GM18861 (cell line): ENCODE data around the gene CDC42BPB.
"Not testable (repeated sequence)": the region's sequence is repeated elsewhere in the genome, so short reads cannot be mapped to it uniquely, and the experiment has no call there.

ENCODE experiments used
- ATAC-seq: cut with Tn5 transposase; IDR thresholded peaks from one replicate; pipeline ENCODE4 v1.9.1; 2021; ENCODE audit not compliant: unreplicated experiment

The CDC42BPB gene

DNA sequence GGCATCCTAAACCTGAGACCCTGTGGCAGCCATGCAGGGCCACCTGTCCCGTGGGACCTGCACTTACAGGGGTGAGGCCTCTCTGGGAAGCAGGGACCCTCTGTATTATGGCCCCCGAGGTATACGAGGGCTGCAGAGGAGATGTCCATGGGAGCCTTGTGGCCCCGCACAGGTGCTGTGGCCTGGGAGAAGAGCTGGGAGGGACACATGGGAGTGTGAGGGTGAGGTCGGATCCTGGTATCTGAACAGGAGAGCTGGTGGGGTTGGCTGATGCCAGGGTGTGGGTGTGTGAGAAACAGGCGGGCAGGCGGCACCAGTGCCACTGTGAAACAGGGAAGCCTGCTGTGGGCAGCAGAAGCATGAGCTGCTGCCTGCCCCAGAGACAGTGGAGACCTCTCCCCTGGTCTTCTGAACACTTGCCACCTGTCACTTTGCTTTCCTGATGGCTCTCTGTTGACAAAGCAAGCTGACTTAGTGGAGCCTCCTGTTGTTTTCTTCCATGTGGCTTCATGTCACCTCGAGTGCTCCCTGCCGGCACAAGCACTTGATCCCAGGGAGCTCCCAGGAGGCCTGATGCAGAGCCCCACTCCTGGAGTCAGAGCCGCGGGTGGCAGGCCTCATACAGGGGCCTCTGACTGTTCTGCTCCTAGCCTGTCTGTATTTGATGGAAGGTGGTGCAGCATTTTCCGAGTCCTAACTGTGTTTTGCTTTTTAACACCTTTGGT, 154.7 kb downstream of the CDC42BPB start:
- no peak for ATAC-seq

DNA sequence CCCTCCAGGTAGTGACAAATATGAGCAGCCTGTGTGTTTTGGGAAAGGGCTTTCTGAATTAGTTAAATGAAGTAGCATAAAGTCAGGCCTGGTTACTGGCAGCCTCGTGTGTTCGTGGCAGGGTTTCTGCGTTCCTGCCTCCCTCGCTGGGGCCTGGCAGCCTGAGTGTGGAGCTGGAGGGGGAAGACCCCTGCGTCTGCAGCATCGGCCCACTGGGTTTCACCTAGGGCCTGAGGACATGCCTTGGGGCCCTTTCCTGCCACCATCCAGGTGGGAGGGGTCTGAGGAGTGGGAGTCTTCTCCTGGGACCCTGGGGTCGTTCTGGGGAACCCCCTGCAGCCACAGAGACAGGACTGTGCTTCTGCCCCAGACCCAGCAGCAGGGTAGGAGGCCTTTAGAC, 155.3 kb downstream of the CDC42BPB start:
- ATAC-seq: no peak

DNA sequence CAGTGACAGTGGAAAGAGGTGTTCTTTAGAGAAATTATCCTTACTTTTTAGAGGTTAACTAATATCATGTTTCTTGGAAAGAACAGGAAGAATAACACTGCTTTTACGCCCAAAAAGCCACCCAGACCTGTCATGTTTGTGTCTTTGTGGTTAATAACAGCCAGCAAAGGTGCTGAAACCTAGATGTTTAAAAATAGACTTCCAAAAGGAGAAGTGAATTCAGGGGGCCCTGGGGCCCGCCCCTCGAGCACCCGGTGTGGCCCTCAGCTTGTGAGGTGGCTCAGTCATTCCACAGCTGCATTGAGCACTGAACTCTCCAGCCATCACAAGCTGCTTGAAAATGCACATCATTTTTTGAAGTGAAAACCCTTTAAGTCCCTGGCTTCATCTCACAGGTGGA, 155.7 kb downstream of the CDC42BPB start:
- peak; percentile 56 for ATAC-seq

DNA sequence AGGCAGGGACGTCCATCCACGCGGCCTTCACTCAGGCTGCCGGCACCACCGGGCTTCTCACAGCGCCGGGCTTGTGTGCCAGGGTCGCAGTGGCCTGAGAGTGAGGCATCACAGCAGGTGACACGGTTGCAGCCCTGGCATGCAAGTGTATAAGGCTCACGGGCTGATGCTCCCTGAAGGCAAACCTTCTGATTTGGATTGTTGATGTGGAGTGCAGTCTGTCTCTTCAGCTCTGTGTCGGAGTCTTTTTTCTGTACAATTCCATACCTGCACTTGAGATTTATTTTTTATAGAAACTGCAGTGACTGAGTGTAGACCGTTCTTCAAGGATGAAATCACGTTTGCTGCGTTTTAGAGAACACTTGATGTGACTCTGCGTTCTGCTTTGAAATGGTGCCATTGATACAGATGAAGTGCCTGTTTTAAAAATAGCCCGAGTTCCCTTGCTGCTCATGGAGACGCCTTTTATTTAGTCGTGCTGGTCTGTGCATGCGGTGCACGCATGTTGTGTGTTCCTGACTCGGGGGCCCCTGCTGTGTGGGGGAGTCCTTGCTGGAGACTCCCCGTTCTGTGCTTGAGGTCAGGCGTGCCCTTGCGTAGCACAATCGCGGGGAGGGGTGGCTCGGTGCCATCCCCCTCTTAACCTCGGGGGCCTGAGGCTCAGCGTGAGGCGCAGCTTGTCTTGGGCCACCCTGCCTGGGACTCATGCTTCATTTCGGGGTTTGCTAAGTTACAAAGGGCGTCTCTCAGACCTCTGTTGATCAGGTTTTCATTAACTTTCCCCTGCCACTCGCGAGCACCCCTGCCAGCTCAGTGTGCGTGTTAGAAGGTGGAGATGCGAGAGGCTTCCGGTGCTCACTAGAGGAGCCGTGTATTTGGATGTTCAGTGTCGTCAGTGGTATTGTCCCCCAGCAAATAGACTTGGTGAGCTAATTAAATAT, 156.4 kb downstream of the CDC42BPB start:
- peak; percentile 51 for ATAC-seq

DNA sequence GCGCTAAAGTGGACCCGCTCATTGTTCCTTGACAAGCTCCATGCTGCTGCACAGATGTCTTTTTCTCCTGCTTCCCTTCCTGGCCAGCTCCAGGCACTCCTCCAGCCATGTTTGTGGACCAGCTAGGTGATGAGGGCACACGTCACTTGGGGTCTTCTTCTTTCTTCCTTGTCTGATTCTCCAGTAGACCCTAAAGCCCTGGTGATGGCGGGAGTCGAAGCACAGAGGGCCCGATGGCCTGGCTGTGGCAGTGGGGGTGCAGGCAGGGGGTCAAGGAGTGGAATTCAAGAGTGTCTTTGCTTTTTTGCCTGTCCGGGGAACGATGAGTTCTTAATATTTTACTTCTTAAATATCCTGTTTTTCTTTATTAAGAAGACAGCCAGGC, 157.8 kb downstream of the CDC42BPB start:
- ATAC-seq: no peak

DNA sequence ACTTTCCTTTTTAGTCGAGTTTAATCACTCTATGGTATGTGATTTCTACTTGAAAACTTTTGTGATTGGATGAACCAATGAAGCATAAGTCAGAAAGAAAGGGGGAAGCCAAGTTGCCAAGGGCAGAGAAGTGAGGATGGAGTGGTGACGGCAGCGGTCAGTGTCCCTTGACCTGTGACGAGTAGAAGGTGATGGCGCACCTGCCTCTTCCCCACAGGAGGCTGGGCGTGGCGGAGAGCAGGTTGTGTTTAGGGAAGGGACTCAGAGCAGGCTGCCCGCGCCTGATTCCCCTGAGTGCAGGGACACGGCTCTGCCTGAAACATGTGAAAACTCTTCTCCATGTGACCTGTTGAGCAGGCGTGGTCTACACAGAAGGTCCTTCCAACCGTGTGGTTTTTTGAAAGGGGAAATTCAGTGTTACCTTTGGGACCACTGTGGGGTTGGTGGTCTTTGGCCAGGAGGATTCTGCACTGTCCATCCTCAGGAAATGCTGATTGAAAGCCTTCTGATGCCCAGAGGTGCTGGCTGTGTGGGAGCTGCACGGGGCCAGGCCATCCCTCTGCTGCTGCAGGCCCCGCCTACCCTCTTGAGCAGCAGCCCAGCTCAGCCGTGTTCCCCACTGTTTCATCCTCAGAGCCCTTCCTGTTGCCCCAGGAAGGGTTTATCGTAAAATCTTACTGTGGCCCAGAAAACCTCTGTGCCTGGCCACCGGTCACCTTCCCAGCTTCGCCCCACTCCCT, 158.4 kb downstream of the CDC42BPB start:
- no peak for ATAC-seq

DNA sequence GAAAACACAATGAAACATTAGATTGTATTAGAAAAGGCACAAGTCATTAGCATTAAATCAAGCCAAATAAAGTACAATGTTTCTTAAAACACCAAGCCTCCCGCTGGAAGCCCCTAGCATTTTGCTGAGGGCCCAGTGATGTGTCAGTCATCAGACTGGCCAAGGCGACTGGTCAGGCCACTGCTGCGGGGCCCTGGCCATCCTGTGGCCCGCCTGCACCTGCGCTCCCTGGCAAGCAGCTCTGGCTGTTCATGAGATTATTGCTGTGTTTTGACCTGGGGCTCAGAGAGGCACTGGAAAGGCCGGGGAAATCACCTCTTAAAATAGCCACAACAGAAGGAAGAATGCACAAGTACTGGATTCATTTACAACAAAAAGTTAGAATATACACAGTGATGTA, 159.1 kb downstream of the CDC42BPB start:
- ATAC-seq: no peak

DNA sequence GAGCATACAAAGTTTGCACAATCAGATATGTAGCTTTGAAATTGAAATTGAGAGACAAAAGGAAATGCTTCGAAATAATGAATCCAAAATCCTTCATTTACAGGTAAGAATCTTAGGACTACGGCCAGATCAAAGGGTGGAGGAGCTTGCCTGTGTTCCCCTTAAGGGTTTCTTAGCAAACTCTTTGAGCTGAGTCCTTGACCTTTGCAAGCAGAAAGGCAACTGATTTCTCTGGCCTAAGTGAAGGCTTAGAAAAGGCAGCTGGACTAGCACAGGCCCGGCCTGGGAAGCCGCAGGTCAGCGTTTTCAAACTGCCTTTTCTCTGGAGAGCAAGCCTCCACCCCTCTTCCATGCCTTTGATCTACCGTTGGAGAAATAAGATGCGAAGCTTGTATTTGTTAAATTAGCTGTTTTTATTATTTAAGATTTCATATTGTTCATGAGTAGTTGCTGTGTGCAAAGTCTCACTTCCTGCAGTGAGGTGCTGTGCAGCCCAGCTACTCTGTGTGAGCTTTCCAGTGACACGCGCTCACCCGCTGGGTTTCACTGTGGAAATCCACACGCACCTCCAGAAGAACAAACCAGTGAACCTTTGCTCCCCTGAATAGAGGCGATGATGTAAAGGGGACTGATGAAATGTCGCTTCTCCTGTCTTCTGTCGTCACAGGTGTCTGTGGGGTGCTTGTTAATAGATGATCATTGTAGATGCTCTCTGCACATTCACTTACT, 159.9 kb downstream of the CDC42BPB start:
- no peak for ATAC-seq

DNA sequence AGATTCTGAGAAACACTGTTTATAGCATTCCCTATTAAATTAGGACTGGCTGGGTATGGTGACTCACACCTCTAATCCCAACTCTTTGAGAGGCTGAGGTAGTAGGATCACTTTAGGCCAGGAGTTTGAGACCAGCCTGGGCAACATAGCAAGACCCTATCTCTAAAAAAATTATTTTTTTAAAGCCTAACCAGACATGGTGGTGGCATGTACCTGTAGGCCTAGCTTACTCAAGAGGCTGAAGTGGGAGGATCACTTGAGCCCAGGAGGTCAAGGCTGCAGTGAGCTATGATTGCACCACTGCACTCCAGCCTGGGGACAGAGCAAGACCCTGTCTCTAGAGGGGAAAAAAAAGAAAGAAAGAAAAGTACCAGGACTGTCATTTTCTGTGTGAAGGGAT, 160.6 kb downstream of the CDC42BPB start:
- ATAC-seq: not testable (repeated sequence)

DNA sequence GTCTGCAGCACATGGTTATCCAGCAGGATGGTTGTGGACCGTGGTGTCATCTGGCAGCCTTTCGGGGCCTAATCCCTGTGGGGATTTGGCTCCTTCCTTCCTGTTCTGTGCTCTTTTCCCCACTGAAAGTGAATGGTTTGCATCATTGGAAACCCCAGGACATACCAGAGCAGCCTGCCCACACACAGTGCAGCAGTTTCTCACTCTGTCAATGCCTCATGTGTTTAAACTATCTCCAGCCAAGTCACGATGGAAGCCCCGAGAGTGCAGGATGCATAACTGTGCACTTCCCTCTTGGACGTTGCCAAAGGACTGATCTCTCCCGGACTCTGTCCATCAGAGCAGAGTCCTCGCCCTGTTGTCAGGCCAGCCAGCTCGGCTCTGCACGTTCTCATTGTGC, 163.9 kb downstream of the CDC42BPB start:
- no peak for ATAC-seq

DNA sequence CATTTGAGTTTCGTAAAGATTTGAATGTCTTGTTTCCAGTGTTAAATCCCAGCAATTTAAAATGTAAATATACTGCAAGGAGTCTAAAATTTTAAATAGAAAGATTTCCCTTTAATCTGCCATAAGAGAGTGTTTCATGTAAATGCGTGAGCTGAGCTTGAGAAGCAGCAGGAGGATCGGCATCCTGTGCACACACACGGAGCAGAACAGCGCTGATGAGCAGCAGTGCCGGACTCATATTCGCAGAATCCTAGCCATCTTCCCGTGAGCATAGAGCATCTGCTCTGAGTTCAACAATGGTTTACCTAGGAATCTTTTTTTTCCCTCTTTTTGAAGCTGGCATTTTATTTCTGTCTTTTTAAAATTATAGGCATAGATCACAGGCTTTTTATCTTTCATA, 164.7 kb downstream of the CDC42BPB start:
- no peak for ATAC-seq

DNA sequence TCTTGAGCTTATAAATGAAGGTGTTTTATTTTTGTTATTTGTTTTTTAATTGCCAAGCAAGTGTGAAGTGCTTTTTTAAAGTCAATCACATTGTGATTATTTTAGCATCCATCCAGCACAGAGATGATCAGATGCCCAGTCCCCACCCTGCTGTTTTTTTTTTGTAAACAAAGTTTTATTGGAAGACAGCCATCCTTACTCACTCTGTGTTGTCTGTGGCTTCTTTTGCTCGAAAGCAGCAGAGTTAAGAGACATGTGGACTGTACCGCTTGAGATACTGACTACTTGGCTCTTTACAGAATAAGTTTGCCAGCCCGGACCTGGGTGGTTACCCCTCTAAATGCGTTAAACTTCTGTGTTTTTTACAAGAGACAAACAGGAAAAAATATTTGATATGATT, 165.8 kb downstream of the CDC42BPB start:
- no peak for ATAC-seq

DNA sequence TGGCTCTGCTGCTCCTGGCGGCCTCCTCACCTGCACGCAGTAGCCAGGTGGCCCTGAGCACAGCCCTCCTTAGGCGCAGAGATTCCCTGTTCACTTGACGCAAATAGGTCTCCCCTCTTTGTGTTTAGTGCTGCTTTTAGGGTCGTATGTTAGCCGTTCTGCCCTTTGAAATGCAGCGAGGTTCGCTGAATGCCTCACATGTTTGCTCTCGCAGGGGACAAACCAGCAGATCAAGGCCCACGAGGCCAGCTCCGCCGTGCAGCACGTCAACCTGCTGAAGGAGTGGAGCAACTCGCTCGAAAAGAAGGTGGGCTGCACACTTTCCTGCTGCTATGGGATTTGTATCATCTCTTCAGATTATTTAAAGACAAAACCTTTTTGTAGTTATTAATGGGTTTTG, 166.2 kb downstream of the CDC42BPB start:
- ATAC-seq: no peak

DNA sequence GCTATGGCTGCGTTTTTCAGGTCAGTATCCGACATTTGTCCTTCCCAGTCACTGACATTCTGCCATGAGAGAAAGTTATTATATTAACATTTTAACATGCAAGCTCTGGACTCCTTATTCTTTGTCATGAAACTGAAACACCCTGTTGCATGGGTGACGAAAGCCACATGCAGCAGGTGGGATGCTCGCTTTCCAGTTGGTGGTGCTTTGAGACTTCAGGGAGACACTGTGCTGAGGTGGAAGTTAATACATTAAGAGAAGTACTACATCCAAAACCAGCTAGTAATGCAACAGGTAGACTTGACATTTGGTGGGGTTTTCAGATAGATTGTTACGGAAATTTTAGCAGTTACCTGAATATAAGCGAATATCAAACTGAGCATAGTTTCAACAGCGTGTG, 167.7 kb downstream of the CDC42BPB start:
- no peak for ATAC-seq

DNA sequence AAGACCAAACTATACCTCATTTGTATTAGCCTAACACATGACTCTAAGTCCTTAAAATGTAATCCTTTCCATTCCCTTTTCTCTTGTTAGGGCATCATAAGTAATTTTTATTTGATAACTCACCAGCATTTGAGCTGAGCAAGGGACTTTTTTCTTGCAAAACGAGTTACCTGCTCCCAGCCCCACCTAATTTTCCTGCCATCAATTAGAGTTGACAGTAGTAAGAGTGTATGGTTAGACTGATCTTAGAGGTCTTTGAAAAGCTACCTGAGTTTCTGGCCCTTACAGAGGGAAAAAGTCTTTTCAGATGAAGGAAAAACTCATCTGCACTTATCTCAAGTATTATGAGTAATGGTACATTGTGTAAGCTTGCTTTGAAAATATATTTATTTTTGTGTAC, 168.6 kb downstream of the CDC42BPB start:
- ATAC-seq: no peak

DNA sequence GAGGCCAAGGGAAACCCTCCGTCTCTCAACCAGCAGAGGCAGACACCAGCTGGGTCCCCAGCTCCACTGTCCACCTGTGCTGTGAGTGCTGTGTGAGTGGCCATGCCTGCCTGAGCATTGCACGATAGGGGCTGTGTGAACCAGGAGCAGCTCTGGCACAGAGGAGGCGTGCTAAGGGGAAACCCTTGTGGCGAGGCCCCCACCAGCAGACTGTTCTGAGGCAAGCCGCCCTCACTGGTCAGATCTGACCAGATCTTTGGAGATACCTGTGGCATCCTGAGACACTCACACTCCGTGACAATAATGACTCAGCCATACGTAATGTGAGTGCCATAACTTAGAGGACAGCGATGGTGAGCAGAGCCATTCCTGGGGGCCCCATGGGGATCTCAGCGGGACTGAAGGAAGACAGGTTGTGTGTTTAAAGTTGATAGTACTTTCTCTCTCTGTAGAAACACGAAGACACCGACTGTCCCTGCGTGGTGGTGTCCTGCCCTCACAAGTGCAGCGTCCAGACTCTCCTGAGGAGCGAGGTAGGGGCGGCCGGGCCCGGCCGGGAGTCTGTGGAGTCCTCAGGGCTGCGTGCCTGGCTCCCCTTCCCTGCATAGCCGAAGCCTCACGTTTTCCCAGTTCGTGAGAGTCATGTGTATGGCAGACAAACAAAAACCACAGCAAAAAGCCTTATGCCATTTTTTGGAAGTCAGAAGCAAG, 171.5 kb downstream of the CDC42BPB start:
- ATAC-seq: no peak

DNA sequence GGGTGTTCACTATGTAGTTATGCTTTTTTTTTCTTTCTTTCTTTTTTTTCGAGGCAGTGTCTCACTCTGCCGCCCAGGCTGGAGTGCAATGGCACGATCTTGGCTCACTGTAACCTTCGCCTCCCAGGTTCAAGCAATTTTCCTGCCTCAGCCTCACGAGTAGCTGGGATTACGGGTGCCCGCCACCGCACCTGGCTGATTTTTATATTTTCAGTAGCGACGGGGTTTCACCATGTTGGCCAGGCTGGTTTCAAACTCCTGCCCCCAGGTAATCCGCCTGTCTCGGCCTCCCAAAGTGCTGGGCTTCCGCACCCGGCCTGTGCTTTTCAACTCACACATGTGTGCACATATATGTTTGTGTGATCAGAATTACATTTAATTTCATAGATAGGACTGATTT, 173.8 kb downstream of the CDC42BPB start:
- ATAC-seq: no peak

DNA sequence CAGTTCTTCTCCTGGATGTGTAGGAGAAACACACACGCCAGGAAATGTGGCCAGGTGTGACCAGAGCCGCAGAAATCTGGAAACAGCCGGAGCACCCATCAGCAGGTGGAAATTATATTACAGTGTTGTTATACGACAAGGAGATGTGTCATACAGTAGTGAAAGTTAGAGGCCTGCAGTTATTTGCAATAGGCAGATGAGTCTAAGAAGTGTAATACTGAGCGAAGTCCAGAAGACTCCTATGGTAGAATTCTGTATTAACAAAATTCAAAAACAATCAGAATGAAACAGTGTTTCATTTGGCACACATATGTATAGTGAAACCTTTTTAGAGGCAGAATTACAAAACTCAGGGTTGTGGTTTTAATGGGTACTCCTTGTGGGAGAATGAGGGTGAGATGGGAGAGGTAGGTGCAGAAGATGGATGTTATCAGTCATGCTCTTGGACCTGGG, 174.2 kb downstream of the CDC42BPB start:
- ATAC-seq: no peak
